CD1c-positive myeloid dendritic cell (primary cell): ENCODE measurements around the gene TRIM31.
A peak's percentile ranks its signal among the peaks of the same experiment; 100 is the strongest.

Experiments used
- DNase-seq: peaks from one replicate; pipeline ENCODE4 v3.0.0-alpha.2; 2016; ENCODE audit errors: extremely low spot score

The TRIM31 gene

DNA sequence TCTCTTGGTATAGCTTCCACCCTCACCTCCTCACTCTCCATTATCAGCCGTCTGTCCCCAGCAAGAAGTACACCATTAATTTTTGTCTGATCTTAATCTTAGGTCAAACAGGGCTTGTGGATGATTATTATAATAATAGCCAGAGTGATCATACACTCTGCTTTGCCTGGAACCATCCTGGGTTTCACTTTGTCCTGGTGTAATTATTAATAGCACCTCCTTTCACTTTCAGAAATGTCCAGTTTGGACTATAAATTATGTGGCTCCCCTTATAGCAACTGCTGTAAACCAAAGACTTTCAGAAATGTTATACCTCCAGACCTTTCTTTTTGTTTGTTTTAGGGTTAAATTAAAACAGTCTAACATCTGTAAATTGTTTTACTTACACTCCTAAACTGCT is 951 bp upstream of the TRIM31 start:
- DNase-seq: no peak

DNA sequence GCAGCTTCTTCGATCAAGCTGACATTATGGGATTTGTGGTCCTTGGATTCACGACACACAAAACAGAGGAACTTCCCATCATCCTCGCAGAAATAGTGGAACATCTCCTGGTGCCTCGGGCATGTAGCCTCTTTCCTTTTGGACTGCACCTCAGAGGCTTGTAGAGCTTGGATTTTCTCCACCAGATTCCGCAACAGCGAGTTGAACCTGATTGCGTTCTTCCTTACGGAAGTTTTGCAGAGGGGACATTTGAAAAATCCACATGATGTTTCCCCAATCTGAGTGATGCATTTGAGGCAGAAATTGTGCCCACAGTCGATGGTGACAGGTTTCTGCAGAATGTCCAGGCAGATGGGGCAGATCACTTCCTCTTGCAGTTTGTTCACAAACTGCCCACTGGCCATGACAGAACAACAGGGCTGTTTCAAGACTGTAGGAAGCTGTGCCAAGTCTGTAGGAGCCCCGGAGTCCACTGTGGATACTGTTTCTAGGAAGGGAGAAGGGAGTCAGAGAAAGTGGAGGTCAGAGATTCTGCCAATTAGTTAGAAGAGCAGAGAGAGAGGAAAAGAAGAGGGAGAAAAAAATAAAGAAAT is 392 bp downstream of the TRIM31 start:
- peak; percentile 62 for DNase-seq

DNA sequence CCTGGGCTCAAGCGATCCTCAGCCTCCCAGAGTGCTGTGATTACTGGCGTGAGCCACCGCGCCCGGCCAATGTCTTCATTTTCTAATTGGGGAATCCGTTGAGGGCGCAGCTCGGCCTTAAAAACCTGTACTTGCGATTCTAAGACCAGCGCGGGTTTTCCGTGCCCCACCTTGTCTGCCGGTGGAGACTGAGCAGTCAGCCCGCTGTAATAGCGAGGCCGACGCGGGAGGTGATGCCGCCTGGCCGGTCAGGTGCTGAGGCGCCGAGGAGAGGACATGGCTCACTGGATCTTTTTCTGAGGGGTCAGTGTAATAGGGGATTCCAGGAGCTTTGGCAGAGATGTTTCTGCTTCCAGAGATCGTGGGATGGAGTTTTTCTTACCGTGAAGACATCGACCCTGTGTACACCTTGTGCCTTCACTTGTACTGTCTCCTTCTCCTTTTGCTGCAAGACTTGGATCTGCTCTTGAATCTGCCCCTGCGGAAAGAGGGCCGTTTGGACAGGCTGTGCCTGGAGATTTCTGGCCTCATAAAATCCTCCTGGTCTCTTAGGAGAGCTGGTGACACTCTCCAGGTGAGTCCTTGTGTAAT is 1.5 kb downstream of the TRIM31 start:
- DNase-seq: no peak

DNA sequence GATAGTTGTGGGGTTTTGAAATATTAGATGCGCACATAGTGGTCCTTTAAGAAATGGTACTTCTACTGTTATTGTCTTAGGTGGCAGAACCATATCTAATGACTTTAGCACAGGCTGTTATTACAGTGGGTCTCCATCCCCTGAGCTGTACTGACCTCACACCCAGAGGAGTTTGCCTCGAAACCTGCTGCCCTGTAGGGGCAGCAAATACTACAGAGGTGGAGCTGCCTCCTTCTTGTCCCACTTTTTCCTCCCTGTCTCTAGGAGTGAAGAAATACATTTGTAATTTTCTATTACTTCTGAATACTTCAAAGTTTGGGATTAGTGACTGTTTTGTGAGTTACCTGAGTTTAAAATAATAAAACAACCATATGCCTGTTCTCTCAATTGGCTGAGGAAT is 8.2 kb downstream of the TRIM31 start:
- no peak for DNase-seq

DNA sequence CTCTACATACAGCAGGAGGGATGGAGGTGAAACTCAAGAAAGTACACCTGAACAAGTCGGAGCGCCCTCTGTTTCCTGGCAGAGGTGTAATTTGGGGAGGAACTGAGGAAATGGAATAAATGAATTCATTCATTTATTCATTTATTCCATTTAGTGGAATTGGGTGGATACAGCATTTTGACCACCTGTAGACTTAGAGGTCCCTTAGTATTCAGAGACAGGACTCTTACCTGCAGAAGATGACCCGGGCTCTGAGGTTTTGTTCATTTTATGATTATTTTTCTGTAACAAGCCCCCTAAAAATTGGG is 9.1 kb downstream of the TRIM31 start:
- no peak for DNase-seq

DNA sequence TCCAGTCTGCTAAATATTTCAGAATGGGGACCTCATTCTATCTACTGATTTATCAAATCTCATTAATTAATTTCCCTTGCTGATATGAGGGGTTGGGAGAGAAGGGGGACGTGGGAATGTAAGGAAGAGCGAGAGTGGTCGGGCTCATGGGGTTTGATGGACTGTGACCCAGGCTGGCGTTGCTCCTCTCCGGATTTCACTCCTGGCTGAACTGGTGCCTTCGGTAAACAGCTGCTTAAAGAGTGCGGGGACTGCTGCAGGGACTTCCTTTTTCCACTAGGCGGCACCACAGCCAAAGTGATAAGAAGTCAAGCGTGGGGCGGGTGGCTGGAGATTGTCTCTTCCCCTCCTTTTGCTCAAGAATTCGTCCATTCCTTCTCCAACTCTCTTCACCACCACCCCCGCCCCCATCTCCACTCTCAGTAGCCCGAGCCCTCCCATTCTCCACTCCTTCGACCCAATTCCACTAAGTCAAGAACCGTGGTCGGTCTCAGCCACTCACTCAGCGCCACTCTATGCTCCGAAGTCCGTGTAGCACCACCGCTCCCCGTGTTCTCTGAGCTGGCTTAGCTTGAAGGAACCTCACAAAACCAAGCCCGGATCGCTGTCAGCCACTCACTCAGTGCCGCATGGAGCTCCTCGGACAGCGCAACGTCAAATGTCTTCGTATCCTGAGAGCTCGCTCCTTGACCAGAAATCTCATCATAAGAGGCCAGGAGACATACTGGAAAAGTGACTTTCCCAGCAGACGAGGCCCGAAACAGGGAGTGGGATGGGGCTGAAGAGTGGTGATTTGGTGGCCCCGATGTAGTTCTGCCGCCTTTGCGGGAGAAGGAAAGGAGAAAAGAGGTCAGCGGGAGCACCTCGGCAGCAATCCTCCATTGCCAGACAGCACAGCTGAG is 9.7 kb downstream of the TRIM31 start:
- DNase-seq: peak; percentile 93

DNA sequence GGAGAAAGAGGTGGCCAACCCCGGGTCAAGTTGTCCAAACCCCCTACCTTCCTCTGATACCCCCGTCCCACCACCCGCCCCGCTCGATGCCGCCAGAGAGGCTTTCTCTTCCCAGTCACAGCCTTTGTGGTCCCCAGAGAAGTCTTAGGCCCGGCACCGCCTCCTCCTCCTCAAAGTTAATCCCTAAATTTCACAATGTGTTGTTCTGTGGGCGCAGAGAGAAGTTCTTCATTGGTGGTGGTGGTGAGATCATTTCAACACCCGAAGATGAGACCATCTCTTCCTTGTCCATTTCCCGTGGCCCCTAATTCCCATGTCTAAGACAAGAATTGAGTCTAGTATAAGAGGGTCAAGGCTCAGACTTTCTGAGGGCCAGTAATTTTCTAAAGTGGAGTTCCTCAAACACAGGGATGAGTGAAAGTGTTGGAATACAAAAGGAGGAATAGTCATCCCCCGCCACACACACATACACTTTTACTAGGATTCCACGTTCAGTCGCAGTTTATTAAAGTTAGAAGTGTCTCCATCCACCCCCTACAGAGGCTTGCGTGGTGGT is 10.4 kb downstream of the TRIM31 start:
- peak; percentile 85 for DNase-seq

DNA sequence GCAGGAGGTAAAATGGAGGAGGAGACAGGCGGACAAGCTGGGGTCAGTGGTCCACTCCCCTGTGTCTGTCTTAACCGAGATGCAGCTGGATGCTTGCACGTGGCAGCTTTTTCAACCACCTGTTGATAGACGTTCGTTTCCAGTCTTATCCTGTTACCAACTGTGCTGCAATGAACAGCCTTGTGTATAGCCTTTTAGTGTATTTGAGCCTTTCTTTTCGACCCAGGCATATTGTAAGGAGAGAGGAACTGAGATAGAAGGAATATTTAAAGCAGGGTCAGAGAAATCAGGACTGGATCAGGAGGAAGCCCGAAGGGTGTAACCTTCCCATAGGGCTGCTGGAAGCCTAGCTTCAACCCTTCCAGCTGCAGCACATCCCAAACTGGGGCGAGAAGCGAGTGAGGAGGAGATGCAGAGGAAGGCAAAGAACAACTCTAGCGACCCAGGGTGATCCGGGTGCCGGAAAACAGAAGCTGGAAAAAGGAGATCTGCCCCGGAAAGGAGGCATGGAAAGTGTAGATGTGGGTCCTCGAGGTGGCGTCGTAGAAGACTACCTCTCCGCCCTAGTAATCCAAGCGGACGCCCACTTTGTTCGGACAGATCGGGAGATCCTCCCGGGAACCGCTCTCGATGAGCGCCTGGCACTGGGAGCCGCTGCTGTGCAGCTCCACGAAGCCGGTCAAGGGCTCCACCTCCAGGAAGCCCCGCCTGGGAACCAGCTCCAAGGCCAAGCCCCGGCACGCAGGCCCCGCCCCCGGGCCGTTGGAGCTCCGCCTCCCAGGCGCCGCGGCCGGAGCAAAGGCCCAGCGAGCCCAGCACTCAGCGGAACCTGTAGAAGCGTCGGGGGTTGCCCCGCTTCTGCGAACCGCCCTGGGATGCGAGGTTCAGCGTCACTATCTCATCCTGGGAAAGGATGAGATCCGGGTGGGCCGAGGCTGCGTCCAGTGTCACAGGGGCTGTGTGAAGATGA is 11.2 kb downstream of the TRIM31 start:
- peak; percentile 87 for DNase-seq

DNA sequence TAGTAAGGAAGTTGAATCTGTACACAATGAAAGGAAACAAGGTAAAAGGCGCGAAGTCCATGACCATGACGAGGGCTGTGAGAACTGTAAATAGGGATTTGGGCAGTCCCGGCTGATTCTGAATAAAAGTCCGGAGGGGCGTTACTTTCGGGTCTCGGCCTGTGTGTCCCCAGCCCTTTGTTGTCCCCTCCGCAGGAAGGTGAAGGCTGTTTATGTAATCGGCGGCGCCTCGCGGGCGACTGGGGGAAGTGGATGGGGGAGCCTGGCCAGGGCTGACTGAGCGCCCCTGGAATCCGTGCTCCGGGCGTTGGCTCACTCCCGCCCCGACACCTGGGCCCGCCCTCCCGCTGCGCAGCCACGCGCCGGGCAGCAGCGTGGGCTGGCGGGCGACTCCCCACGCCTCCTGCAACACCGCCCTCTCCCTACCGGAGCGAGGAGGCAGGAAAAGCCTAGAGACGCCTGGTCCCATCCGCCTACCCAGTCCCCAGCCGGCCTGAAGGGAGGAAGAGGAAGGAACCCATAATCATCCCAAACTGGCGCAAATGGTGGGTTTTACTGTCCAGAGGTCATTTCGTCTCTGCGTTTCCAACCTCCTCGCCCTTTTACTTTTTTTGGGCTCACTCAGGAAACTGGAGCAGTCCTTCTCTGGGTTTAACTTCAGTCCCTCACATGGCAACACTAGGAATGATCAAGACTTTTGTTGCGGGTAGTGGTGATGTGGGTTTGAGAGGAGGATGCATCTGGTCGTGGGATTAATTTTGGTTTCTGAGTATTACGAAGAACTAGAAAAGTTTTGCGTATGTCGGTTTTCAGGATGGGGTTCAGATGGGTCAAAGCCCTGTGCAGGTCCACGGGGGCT is 12.1 kb downstream of the TRIM31 start:
- DNase-seq: peak; percentile 26

DNA sequence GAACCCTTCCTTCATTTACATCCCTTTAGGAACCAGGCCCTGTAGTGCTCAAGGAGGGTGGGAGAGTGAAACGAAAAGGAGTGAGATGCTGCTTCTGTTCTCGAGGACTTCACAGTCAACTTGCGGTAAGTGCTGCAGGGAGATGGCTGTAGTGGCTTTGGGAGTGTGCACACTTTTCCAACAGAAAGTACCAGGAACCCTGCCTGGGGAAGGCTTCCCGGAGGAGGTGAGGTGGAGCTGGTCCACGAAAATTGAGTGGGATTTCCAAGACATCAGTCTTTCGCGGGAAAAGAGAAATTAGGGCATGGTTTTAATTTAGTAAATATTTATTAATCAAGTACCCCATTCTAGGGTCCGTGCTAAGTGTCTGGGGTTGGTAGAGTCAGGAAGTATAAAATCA is 12.7 kb downstream of the TRIM31 start:
- no peak for DNase-seq

DNA sequence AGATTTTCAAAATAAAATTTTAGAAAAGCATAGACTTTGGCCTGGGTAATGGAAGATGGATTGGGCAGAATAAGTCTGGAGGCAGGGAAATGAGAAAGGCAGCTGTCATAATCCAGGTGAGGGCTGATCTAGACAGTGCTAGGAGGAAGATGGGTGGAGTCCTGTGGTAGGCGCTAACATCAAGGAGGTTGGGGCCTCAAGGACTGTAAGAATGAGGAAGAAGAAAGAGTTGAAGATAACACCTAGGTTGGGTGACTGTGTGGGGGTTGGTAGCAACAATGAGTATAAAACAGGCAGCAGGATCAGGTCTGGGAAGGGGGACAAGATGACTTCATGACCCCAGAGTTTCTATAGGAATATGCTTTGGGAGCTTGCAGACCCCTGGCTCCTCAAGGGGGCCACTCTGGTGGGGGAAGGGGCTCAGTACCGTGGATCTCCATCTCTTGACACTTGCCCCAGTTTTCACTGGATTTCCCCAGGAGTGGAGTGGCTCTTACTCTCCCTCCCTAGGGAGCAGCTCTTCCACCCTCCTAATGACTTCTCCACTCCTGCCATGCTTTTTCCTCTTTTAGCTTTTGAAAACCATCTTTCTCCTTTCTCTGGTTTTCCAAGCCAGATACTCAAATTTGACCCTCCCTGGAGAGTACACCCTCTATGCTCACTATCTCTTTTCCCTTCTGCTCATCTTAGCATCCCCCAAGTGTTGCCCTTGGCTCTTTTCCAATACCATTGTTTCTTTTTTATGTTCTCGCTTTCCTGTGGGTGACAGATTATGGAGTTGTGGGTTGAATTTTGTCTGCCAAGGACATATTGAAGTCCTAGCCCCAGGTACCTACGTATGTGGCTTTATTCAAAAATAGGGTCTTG is 14.8 kb downstream of the TRIM31 start:
- DNase-seq: no peak

DNA sequence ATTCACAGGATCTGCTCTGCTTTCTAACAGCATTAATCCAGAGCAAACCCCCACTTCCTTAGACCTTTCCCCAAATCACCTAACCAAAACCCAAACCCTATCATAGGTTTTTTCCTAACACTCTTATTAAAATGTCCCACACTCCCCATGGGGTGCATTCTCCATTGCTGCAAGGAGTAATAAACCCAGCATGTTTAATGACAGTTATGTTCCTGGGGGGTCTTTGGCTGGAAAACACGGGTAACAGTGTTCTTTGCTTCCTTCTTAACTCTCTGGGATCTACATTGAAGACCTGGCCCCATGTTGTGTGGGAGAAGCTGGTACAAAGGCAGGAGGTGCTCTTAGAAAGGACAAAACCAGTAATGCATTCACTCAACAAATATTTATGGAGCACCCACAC is 16.1 kb downstream of the TRIM31 start:
- no peak for DNase-seq

DNA sequence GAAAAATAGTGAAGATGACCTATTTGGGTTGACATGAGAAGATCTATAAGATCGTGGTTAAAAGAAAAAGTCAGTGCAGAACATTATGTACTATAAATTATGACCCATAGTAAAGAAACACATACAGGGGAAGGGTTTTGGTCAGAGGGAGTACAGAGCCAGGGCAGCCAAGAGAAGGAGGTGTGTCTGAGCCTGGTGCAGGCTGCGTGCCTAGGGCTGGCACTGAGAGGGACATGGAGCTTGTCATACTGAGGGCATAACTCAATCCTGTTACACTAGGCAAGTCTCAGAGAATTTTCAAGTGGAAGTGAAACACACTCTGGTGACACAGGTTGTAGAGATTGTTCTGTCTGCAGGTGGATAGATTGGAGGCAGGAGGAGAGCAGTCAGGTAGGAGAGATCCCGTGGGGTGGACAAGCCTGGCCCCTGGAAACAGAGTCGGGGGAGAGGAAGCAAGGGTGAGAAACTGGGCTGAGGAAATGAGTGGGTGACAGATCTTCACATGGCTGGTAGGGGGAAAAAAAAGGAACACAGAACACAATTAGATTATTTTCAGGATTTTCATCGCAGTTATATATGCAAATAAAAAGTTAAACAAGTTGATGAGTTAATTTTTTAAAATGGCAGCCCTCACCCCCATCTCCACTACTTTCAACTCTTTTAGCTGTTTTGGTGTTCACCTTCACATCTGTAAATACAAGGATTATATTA is 18.8 kb downstream of the TRIM31 start:
- DNase-seq: no peak

DNA sequence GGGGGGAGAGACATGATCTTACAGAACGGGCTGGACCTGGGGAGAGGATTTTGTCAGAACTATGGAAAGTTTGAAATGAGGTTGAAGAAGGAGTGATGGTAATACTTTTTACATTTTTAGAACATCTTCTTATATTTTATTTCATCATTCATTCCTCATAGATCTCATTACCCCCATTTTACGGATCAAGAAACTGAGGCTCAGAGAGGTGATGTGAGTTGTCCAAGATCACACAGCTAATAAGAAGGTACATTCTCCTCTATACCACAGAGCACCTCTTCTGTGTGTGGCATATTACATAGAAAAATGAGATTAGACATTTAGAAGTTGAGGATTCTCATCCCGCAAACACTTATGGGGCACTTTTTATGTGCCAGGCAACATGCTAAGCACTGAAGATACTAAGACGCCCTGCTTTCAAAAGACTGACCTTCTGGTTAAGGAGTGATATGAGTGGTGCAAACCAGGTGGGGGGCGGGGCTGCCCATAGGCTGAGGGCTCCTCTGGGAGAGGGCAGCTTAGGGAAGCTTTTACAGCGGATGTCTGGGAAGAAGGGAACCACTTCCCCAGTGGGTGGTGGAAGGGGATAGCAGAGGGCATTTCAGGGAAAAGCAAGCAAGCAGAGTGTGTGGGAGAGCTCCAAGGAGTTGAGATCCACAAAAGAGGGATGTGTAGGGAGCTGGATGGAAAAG is 19.9 kb downstream of the TRIM31 start:
- DNase-seq: no peak

DNA sequence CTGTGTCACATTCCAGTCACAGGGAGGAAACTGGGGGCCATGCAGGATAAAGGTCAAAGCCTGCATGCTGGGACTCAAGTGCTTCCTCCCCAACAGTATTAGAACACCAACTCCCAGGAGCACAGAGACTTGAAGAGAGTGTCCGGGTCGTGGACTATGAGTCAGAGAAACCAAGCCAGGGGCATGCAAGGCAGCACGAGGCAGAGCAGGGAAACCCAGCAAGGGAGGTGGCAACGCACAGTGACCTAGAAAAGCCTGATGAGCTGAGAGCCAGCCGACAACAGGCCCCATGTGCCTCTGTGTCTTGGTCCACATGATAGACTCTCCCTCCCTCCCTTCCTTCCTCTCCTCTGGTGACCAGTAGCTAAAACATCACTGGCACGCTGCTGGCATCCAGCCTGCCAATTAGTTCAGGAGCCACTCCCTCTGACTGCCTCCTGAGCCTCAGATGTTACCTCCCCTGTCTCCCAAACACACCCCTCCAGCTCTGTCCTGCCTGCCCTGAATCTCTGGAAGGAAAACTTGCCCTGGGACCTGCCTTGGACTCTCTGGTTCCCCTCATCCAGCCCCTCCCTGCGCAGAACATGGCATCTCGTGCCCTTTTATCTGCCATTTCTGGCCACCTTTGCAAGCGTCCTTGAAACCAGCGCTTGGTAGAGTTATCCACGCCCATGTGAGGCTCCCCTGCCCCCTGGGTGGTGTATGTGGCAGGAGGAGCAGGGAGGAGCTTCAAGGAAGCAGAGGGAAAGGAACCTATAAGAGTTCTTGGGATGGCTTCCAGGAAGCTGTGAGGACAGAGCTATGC is 21.1 kb downstream of the TRIM31 start:
- DNase-seq: no peak

DNA sequence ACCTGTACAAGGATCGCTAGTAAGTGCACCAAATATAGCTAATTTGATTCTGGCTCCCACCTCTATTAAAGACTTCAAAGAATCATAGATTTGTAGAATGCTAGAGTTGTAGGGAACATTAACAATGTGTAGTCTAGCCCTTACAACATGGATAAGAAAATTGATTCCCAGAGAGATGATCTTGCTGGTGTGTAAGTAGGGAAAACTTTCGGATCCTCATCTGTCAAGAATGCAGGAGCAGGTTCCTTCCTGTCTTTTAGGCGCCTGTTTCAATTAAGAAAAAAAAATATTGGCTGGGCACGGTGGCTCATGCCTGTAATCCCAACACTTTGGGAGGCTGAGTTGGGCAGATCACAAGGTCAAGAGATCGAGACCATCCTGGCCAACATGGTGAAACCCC is 25.0 kb downstream of the TRIM31 start:
- no peak for DNase-seq

DNA sequence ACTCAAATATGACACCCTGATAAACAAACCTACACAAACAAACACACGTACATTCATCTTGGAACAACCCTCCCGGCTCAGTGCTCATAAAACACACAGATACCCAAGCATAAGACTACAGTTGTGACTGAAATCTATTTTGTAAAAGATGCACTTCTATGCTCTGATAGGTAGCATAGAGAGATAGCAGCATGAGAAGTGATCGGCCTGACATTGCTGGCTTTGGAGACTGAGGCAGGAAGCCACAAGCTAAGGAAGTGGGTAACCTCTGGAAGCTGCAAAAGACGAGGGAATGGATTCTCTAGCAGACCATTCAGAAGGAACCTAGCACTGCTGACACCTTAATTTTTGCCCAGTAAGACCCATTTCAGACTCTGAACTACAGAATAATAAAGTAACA is 35.7 kb downstream of the TRIM31 start:
- DNase-seq: no peak
